ENCODE results near the gene PTCH1. TPM values are rescaled to one million over a fixed set of nuclear protein-coding genes. Genes with fewer than 3 reads are reported as not detected.

Gene PTCH1
- total and polyA plus RNA-seq, 7 donors: 0.81 to 7.5 (median 3.5) TPM

DNA sequence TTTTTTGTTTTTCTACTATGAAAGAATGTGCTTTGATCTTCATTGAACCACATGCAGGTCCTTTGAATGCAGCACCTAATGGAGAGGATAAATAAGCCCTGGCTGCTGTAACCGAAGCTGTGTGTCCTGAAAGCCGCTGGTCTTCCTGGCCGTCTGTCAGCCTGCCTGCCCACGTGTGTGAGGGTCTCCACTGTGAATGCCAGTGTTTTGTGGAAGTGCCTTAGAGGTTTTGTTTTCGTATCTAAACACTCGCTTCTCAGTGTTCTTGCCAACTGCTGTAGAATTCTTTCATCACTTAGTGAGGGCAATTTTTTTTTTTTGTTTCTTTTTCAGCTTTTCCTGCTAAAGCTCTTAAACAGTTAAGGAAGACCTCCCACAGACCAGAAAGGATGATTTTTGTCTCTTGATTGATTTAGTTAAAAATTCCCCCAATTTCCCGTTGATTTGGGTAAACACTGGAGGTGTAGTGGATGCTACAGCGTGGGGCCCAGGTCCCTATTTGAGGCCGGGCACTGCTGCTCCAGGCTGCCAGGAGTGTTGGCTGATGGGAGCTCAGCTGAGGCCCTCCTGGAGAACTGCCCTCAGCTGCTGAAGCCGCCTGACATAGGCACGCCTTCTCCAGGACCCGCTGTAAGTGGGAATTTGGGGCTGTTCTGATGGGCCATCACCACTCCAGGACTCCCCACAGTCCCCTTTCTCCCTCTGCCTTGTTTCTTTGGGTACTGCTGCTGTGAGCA, 29.2 kb upstream of the PTCH1 start:
- Histone ChIP-seq H3K27me3 (ENCODE audit: insufficient read depth in 3 of 3, low read length in 2 of 3) (peaks cover 0 to 29% (median 4%) of the 10 kb centered on the region in 3 donors), H3K4me3 (no peak overlapping the region), H3K9me3 (no peaks in the 10 kb centered on the region), H3K4me1 (no peaks in the 10 kb centered on the region), H3K36me3 (ENCODE audit: insufficient read depth in 1 of 2, low read depth in 1 of 2) (no peaks in the 10 kb centered on the region), H3K27ac (no peak overlapping the region)
- ATAC-seq (no peak), DNase-seq (no peak)
- 37 to 46% (median 38%) methylated on average over 12 of the region's 12 CpGs for WGBS, 3 donors
- TF ChIP-seq CTCF (IDR thresholded peaks at IDR 0.05): no peak
- intact Hi-C loops (cut with DNase I): no loop called here

DNA sequence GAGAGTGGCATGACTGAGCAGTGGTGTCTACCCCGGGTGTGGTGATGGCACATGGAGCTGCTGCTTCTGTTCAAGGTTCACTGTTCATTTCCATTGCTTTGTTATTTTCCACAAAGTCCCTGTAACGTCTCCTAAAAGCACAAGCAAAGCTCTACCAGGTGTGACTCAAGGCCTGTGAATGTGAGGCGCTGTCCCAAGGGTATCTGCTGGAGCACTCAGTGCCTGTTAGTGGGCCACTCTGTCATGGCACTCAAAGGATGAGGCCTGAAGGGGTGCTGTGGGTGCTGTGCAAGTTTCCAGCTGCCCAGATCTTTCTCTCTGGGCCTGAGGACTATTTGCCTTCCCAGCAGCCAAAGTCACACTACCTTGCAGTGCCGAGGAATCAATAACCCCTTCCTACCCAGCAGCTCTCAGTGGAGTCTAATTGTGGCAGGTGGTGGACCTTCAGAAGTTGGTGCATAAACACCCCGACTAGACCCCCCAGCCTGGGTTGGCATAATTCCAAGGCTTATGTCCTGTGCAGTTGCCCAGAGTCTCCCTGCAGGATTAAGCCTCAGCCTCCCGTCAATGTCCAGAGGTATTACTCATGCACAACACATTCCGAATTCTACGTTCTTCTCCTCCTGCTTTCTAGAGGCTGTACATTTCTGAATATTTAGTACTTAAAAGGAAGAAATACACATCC, 17.4 kb upstream of the PTCH1 start:
- DNase-seq: no peak
- ATAC-seq: no peak
- Histone ChIP-seq H3K9me3 (no peaks in the 10 kb centered on the region), H3K4me1 (no peaks in the 10 kb centered on the region), H3K4me3 (no peak overlapping the region), H3K27me3 (ENCODE audit: insufficient read depth in 3 of 3, low read length in 2 of 3) (peaks cover 0 to 7% (median 2%) of the 10 kb centered on the region in 3 donors), H3K27ac (no peak overlapping the region), H3K36me3 (ENCODE audit: insufficient read depth in 1 of 2, low read depth in 1 of 2) (no peaks in the 10 kb centered on the region)
- 61 to 62% (median 61%) methylated on average over 8 of the region's 8 CpGs for WGBS, 3 donors
- no peak for TF ChIP-seq CTCF (IDR thresholded peaks at IDR 0.05)
- intact Hi-C loops (cut with DNase I): no loop called here

DNA sequence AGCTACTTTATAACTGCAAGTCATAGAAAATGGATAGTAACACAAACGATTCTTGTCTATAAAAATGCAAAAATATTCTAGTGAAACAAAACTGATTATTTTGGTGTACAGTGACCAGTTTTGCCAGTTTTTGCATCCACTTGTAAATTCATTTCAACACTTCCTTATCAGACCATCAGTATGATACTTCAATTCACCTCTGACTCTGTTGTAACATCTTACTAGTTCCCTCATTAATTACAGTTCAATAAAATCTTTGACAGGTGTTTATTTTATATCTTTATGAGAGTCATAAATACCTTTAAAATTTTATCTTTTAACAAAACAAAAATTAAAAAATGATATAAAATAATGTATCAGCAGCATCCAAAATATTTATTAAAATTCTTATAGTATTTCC, 13.1 kb upstream of the PTCH1 start:
- Histone ChIP-seq H3K27ac (no peak overlapping the region), H3K4me3 (no peak overlapping the region), H3K9me3 (no peaks in the 10 kb centered on the region), H3K36me3 (ENCODE audit: insufficient read depth in 1 of 2, low read depth in 1 of 2) (no peaks in the 10 kb centered on the region), H3K4me1 (no peaks in the 10 kb centered on the region), H3K27me3 (ENCODE audit: insufficient read depth in 3 of 3, low read length in 2 of 3) (peaks cover 0 to 29% (median 2%) of the 10 kb centered on the region in 3 donors)
- intact Hi-C loops (cut with DNase I): no loop called here
- 71 to 88% (median 76%) methylated on average over 1 of the region's 1 CpG for WGBS, 3 donors
- TF ChIP-seq CTCF (IDR thresholded peaks at IDR 0.05): no peak
- no peak for DNase-seq
- no peak for ATAC-seq

DNA sequence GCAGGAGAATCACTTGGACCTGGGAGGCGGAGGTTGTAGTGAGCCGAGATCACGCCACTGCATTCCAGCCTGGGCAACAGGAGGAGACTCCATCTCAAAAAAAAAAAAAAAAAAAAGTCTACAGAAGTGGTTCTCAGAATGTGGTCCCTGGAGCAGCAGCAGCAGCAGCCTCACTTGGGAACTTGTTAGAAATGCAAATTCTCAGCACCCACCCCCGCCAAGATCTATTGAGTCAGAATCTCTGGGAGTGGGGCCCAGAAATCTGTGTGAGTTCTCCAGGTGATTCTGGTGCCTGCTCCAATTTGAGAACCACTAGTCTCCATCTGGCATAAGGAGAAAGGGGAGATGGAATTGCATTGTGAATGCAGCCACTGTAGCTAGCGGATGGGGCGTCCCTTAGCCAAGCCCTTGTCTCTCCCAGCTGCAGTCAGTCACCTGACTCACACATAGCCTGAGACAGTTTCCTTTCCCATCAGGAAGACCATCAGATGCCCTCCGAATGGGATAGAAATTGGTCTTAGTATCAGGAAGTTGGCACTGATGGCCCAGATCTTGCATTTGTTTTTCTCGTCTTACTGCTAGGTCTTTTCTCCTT, 12.2 kb upstream of the PTCH1 start:
- intact Hi-C loops (cut with DNase I): no loop called here
- WGBS, 3 donors: 65 to 71% (median 70%) methylated on average over 8 of the region's 8 CpGs
- no peaks in the 10 kb centered on the region for H3K36me3 ChIP-seq (ENCODE audit: insufficient read depth in 1 of 2, low read depth in 1 of 2)
- no peak overlapping the region for H3K4me3 ChIP-seq
- H3K4me1 ChIP-seq: no peaks in the 10 kb centered on the region
- no peak for DNase-seq
- ATAC-seq: no peak
- H3K27ac ChIP-seq: no peak overlapping the region
- no peaks in the 10 kb centered on the region for H3K9me3 ChIP-seq
- no peak for TF ChIP-seq CTCF (IDR thresholded peaks at IDR 0.05)
- peaks cover 0 to 32% (median 2%) of the 10 kb centered on the region in 3 donors for H3K27me3 ChIP-seq (ENCODE audit: insufficient read depth in 3 of 3, low read length in 2 of 3)
